HG02884 (cell line): ENCODE data around the gene PAQR5.
"Not testable (repeated sequence)": the region's sequence is repeated elsewhere in the genome, so short reads cannot be mapped to it uniquely, and the experiment has no call there.

Experiments used
- ATAC-seq: cut with Tn5 transposase; IDR thresholded peaks from one replicate; pipeline ENCODE4 v1.9.1; 2021; ENCODE audit warnings: mild to moderate bottlenecking, moderate library complexity; ENCODE audit not compliant: unreplicated experiment

Gene PAQR5

DNA sequence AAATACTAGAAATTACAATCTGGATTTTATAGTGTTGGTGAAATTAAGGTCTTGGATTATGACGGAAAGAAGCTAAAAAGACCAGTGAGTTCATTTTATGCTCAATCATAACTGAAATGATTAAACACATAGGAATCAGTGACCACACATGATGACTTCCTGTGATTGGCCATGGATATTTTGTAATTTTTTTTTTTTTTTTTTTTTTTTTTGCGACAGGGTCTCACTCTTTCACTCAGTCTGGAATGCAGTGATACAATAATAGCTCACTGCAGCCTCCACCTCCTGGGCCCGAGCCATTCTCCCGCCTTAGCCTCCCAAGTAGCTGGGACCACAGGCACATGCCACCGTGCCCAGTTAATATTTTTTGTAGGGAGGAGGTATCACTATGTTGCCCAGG, 47.4 kb downstream of the PAQR5 start:
- no peak for ATAC-seq

DNA sequence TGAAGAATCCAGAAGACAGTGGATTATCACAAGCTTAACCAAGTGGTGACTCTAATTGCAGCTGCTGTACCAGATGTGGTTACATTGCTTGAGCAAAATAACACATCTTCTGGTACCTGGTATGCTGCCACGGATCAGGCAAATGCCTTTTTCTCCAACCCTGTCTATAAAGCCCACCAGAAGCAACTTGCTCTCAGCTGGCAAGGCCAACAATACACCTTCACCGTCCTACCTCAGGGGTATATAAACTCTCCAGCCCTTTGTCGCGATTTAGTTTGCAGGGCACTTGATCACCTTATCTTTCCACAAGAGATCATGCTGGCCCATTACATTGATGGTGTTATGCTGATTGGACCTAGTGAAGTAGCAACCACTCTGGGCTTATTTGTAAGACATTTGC, 52.6 kb downstream of the PAQR5 start:
- ATAC-seq, result no peak

DNA sequence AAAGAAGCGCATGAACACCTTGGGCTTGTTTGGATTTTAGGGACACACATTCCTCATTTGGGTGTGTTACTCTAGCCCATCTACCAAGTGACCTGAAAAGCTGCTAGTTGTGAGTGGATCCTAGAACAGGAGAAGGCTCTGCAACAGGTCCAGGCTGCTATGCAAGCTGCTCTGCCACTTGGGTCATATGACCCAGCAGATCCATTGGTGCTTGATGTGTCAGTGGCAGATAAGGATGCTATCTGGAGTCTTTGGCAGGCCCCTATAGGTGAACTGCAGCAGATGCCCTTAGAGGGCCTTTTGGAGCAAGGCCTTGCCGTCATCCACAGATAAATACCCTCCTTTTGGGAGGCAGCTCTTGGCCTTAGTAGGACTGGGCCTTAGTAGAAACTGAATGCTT, 53.2 kb downstream of the PAQR5 start:
- ATAC-seq, result no peak

DNA sequence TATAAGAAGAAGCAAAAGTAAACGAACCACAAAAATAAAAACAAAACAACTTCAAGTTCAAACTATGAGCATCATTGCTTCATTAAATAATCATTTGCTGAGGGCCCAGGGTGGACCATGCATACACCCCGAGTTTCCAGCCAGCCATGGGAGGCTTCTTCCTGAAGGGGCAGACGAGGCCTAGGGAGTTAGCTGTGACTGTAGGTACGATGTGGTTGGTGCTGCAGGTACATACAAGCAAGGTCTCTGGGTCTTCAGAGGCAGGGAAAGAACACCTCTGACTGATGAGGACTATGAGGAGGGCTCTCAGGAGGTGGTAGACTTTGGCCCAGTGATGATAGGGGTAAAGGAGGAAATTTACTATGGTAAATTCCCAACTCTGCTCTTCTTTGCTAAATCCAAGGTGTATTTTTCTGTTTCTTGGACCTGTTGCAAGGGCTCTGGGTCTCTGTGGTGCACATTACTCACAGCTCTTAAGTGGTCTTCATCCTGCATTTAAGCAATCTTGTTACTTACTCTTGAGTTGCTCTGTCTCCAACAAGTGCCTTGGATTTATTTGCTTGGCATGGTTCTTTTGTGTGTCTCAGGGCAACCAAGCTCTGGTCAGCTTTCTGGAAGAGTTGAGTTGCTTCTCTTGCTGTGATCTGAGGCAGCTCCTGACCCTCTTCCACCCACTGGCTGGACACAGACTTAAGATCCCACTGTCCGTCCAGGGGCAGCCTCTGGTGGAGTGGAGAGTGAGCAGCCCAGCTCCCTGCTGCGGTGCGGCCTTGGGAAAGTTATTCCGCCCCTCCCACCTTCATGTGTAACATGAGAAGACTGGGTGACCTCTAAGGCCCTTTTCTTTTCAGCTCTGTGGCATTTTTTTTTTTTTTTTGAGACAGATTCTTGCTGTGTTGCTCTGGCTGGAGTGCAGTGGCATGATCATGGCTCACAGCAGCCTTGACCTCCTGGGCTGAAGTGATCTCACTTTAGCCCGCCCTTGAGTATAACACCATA, 59.4 kb downstream of the PAQR5 start:
- ATAC-seq, result no peak

DNA sequence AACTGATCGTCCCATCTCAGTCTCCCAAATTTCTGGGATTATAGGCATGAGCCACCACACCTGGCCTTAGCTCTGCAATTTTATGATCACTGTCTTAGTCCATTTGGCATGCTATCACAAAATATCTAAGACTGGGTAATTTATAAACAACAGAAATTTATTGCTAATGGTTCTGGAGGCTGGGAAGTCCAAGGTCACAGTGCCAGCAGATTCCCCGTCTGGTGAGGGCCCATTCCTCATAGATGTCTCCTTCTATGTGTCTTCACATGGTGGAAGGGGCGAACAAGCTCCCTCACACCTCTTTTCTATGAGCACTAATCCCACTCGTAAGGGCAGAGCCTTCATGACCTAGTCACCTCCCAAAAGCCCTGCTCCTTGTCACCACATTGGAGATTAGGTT, 60.1 kb downstream of the PAQR5 start:
- ATAC-seq, result no peak

DNA sequence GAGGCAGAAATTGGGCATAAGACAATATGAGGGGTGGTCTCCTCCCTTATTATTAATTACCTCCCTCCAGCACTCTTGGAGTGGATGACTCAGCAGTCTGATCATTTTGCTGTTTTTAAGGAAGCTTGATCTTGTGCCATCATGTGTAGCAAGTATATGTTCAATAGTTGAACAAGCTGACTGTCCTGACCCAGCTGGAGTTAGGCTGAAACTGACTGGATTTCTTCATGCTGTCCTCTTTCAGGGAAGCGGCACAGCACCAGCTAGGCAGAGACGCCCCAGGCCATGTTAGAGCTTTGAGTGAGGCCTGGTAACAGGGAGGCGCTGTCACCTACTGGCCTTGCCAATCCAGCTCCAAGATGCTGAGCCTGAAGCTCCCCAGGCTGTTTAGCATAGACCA, 61.0 kb downstream of the PAQR5 start:
- no peak for ATAC-seq

DNA sequence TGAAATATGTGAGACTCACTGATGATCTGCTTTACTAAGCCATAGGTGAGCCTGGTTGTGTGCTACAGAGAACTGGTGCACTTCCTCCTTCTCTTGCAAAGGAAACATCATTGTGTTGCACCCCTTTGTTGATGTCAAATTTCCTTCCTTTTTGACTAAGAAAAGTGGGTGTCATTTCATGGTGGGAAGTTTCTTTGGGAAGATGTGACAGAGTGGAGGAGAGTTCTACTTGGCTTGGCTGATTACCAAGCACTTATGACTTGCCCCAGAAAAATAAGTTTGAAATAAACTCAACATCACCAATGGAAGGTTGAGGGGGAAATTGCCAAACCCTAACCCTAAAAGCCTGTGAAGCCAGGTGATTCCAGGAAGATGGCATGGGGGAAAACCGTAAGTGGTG, 61.9 kb downstream of the PAQR5 start:
- ATAC-seq, result no peak

DNA sequence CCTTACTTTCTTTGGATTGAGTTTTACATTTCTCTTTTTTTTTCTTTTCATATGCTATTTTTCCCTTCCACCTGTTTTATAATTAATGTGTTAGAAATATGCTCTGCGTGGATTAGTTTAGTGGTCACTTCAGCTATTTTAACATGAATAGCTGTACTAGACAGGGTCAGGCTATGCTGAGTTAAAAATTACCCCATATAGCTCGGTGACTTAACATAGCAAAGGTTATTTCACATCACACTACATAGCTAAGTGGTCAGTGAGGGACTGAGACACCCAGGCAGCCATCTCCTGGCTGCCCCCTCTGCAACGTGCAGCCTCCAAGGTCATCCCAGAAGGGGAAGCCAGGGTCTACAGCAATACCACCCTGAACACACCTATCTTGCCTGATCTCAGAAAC, 68.5 kb downstream of the PAQR5 start:
- ATAC-seq, result no peak

DNA sequence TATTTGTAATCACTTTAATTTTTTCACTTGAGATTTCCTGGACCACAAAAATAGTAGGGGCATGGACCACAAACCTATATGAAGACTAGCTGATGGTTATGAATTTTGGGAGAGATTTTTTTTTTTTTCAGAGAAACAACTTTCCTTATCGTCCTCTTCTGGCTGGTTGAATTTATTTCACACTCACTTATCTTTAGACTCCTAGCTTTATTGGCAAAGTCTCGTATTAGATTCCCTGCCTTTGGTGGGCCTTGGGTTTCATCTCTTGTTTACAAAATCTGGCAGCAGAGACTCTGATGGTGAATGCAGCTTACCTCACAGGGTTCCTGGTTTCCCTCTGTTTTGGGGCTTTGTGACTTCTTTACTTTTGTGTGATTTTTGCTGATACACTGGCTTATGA, 70.9 kb downstream of the PAQR5 start:
- no peak for ATAC-seq

DNA sequence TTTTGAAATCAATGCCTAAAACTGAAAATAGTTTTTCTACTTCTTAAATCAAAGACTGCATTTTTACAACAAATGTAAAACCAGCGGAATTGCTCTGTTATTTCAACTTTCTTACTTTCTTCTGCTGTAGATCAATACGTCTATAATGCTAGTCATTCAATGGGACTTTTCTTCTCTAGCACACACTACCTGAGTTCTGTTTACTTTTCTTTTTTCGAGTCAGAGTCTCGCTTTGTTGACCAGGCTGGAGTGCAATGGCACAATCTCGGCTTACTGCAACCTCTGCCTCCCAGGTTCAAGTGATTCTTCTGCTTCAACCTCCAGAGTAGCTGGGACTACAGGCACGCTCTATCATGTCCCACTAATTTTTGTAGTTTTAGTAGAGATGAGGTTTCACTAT, 74.7 kb downstream of the PAQR5 start:
- no peak for ATAC-seq

DNA sequence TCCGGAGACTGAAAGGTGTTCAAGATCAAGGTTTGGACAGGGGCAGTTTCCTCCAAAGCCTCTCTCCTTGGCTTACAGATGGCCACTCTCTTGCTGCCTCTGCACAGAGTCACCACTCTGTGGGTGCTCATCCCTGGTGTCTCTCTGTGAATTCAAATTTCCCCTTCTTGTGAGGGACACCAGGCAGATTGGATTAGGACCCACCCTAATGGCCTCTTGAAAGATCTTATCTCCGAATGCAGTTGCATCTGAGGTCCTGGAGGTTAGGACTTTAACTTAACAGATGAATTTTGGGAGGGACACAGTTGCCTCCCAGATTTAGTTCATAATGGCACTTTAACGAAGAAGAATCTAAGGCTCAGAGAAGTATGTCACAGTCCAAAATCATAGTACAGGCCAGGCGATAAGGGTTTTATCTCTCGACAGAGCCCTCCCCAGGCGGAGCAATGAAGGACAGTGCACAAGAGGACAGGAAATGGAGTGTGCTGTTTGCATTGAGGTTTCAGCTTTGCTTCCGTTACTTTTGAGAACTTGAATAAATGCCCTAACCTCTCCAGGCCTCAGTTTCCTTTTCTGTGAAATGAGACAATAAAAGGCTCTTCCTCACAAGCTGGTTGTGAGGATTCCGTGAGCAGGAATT, 76.6 kb downstream of the PAQR5 start:
- ATAC-seq, result no peak

DNA sequence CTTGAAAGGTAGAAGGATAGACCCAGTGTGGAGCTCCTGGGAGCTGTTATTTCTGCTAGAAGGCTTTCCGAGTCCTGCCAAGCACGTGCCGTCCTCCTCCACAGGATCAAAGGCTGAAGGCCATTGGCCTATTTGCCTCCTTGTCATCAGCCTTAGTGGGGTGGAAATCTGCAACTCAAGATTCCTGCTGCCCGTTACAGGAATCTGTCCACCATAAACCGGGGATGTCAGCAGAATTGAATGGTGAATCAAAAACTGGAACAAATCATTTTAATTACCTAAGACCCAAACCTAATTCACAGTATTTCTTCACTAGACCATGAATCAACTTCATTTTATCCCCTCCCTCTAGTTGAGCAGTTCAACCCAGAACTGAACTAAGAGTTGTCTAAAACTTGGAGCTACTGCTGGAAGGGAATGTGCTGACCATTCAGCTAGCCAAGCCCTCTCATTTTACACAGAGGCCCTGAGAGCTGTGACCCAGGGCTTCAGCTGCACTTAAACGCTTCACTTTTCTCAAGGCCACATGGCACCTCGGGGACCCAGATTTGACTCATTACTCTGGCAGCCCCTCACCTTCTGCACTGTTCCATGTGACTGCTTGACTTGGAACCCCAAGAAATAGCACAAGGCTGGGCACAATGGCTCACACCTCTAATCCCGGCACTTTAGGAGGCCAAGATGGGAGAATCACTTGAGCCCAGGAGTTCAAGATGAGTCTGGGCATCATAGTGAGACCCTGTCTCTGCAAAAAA, 78.7 kb downstream of the PAQR5 start:
- ATAC-seq, result no peak

DNA sequence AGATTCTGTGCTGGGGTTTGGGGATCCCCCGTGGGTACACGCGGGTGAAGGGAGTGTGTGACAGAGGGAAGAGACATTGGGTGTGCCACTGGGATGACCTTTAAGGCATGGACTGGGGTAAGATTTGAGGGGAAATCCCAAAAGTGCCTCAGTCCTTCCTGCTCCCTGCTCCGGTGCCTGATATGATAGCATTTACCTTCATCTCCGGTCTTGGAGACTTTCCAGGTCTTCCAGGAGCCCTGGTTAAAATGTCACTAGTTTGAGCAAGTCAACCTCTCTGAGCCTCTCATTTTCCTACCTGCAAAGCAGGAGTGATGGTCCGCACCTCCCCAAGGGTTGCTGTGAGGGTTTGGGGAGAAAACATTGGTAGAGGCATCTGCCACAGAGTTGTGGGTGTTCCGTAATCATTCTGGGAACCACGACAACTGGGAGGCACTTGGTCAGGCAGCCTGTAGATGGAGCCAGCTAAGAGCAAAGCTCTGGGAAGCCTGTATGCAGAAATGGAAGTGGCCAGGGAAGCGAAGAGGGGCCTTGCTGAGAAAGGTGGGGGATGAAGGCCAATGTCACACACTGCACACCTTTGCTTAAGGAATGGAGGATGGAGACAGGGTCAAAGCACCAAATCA, 81.5 kb downstream of the PAQR5 start:
- no peak for ATAC-seq

DNA sequence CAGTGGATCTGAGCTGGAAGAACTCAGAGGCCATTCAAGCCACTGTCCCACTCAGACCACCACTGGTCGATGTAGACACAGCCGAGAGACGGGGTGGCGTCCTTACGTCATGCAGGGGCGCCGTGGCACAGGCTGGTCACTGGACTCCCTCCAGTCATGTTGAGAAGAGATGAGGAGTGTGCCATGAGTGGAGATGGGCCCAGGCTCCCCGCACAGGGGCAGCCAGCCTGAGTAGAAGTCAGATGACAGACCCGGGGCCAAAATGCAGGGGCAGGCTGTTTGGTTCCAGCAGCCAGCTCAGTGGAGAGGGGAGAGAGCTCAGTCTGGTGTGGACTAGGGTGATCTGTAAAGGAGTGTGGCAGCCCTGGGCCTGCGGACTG, 82.0 kb downstream of the PAQR5 start:
- no peak for ATAC-seq

DNA sequence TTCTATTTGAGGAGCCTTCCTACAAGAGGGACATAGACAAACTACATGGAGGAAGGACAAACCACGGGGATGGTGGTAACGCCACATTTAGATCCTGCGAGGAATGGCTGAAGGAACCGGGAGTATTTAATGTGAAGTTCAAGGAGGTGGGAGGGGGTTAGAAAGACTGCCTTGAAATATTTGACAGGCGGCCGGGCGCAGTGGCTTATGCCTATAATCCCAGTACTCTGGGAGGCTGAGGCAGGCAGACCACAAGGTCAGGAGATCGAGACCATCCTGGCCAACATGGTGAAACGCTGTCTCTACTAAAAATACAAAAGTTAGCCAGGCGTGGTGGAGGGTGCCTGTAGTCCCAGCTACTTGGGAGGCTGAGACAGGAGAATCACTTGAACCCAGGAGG, 83.5 kb downstream of the PAQR5 start:
- ATAC-seq, result not testable (repeated sequence)

DNA sequence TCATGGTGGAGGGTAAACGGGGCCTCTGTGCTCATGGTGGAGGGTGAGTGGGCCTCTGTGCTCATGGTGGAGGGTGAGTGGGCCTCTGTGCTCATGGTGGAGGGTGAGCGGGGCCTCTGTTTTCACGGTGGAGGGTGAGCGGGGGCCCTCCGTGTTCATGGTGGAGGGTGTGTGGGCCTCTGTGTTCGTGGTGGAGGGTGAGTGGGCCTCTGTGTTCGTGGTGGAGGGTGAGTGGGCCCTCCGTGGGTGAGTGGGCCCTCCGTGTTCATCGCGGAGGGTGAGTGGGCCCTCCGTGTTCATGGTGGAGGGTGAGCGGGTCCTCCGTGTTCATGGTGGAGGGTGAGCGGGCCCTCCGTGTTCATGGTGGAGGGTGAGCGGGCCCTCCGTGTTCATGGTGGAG, 85.4 kb downstream of the PAQR5 start:
- ATAC-seq, result not testable (repeated sequence)

DNA sequence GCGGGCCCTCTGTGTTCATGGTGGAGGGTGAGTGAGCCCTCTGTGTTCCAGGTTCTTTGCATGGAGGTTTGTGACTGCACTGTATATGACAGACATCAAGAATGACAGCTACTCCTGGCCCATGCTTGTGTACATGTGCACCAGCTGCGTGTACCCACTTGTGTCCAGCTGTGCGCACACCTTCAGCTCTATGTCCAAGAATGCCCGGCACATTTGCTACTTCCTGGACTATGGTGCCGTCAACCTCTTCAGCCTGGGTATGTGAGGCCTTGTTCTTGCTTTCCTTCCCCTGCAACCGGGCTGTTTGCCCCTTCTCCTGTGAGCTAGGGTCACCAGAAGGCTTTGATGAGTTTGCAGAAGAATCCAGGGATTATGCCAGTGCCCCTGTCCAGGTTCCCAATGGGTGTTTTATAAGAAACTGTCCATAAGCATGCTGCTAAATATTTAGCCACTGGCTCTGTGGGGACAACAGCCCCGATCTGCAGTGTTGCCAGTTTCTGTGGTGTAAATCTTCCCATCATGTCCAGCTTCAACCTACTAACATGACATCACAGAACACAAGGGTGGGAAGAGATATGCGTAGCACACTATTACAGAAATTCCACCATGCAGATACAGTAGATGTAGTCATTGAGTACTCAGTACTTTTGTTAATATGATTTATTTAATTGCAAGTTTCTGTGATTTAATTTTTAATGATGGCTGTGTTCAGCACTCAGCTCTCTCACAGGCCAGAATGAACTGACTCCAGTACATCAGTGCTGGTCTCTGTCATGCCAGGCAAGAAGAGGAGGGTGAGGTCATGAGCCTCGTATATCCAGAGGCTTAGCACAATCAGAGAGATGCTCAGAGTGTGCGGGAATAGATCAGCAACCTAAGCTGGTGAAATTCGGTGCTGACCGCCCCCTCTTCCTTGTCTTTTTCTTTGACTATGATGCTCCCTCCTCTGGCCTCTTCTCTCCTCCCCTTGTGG, 86.2 kb downstream of the PAQR5 start:
- no peak for ATAC-seq

DNA sequence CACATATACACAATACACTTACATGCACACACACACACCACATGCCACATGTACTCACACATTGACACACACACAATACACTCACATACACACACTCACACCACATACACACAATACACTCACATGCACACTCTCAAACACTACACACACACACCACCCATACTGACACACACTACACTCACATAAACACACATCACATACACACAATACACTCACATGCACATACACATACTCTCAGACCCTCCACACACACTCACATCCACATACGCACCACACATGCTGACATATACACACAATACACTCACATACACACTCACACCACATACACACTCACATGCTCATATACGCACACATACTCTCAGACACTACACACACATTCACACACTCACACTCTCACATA, 87.1 kb downstream of the PAQR5 start:
- ATAC-seq, result no peak

DNA sequence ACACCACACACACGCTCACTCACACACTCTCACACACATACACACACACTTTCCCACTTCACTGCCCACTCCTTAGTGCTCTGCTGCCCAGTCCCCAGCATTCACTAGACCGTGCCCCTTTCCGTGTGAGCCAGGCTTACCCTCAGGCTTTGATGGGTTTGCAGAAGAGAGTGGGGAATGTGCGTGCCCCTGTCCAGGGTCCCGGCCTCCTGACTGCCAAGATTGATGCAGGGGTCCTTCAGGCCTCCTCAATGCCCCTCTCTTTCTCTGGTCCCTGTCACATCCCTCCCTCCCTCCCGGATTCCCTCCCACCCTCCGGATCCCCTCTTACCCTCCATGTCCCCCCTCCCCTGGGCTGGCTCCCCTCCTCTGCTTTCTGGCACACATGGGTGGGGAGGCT, 87.6 kb downstream of the PAQR5 start:
- ATAC-seq, result no peak

DNA sequence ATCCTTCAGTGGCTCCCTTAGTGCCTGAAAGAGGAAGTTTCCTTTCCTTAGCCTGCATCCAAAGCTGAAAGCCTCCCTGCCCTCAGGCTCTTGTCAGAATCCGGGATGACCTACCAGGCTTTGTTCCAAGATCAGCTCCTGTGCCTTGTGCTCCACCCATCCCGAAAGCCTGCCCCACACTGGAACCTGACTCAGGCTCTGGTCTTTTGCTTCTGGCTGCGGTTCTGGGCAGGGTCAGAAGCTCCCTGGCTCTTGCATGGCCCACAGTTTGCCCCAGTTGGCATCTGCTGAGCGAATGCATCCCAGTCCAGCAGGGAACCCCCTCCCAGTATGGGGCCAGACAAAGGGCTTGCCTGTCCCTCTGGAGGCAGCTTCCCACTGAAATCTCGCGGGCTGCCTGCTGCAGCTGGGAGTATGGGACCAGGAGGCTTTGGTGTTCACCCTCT, 89.6 kb downstream of the PAQR5 start:
- ATAC-seq, result no peak
